Mesenchymal stem cell (in vitro differentiated cells and primary cell): ENCODE measurements around the gene UQCRH.
A peak's percentile ranks its signal among the peaks of the same experiment; 100 is the strongest.

Source experiments
- DNase-seq: peaks from one replicate; pipeline ENCODE4 v3.0.0-alpha.2; 2013
- H2AFZ ChIP-seq: one replicate; pipeline ENCODE4 v1.6.1; 2013; ENCODE audit warnings: low read depth, mild to moderate bottlenecking, control low read depth, inconsistent platforms, low read length, moderate library complexity
- H2AK5ac ChIP-seq: 2 replicates; pipeline ENCODE4 v1.6.1; 2013; ENCODE audit warnings: low read length, moderate library complexity, mild to moderate bottlenecking, inconsistent platforms; ENCODE audit not compliant: severe bottlenecking
- H2BK120ac ChIP-seq: one replicate; pipeline ENCODE4 v1.6.1; 2013; ENCODE audit warnings: low read depth, mild to moderate bottlenecking, inconsistent platforms, low read length, moderate library complexity
- H2BK12ac ChIP-seq, 2 experiments: one replicate each; pipeline ENCODE4 v1.6.1; 2013; ENCODE audit warnings: inconsistent platforms in 2 of 2, low read length in 2 of 2, mild to moderate bottlenecking in 2 of 2, moderate library complexity in 2 of 2, control low read depth in 1 of 2
- H2BK15ac ChIP-seq: one replicate; pipeline ENCODE4 v1.6.1; 2013; ENCODE audit warnings: mild to moderate bottlenecking, low read depth, inconsistent platforms; ENCODE audit not compliant: poor library complexity, severe bottlenecking
- H2BK5ac ChIP-seq: 2 replicates; pipeline ENCODE4 v1.6.1; 2013; ENCODE audit warnings: low read depth, mild to moderate bottlenecking, low read length, control low read depth, inconsistent platforms; ENCODE audit not compliant: poor library complexity, severe bottlenecking
- H3K14ac ChIP-seq, 2 experiments: one replicate each; pipeline ENCODE4 v1.6.1; 2013; ENCODE audit warnings: inconsistent platforms in 2 of 2, low read length in 2 of 2, control low read depth in 1 of 2, mild to moderate bottlenecking in 1 of 2, moderate library complexity in 1 of 2
- H3K18ac ChIP-seq, 2 experiments: one replicate each; pipeline ENCODE4 v1.6.1; 2013; ENCODE audit warnings: inconsistent platforms in 2 of 2, low read length in 2 of 2, control low read depth in 1 of 2, low read depth in 1 of 2, mild to moderate bottlenecking in 1 of 2
- H3K23ac ChIP-seq, 2 experiments: one replicate each; pipeline ENCODE4 v1.6.1; 2013; ENCODE audit warnings: inconsistent platforms in 2 of 2, low read length in 2 of 2, mild to moderate bottlenecking in 2 of 2, moderate library complexity in 2 of 2, control low read depth in 1 of 2
- H3K27ac ChIP-seq: 2 replicates; pipeline ENCODE4 v1.5.1; 2013; ENCODE audit warnings: mild to moderate bottlenecking, moderate library complexity, low read length, control low read depth, inconsistent platforms; ENCODE audit not compliant: poor library complexity, severe bottlenecking
- H3K27me3 ChIP-seq, 2 experiments: 2 replicates each; pipeline versions ENCODE4 v1.6.1 to v1.7.0; 2013; ENCODE audit warnings: low read length in 2 of 2, mild to moderate bottlenecking in 2 of 2, moderate library complexity in 2 of 2, control low read depth in 1 of 2, inconsistent platforms in 1 of 2; ENCODE audit not compliant: control insufficient read depth in 1 of 2, insufficient read depth in 1 of 2
- H3K36me3 ChIP-seq, 2 experiments: 2 replicates each; pipeline versions ENCODE4 v1.6.1 to v1.7.0; 2013; ENCODE audit warnings: low read length in 2 of 2, control low read depth in 1 of 2, inconsistent platforms in 1 of 2, low read depth in 1 of 2, mild to moderate bottlenecking in 1 of 2; ENCODE audit not compliant: insufficient read depth in 2 of 2, control insufficient read depth in 1 of 2
- H3K4ac ChIP-seq, 2 experiments: one replicate each; pipeline ENCODE4 v1.6.1; 2013; ENCODE audit warnings: inconsistent platforms in 2 of 2, low read length in 2 of 2, mild to moderate bottlenecking in 2 of 2, moderate library complexity in 2 of 2, control low read depth in 1 of 2, low read depth in 1 of 2
- H3K4me1 ChIP-seq: 2 replicates; pipeline ENCODE4 v1.6.1; 2013; ENCODE audit warnings: low read depth, low read length, control low read depth; ENCODE audit not compliant: control insufficient read depth, insufficient read depth
- H3K4me2 ChIP-seq: 2 replicates; pipeline ENCODE4 v1.6.1; 2013; ENCODE audit warnings: low read length, mild to moderate bottlenecking, inconsistent platforms; ENCODE audit not compliant: poor library complexity, severe bottlenecking
- H3K4me3 ChIP-seq, 2 experiments: 2 replicates each; pipeline versions ENCODE4 v1.5.1 to v1.7.0; 2013; ENCODE audit warnings: low read length in 2 of 2, mild to moderate bottlenecking in 2 of 2, control low read depth in 1 of 2, low read depth in 1 of 2; ENCODE audit not compliant: insufficient read depth in 1 of 2
- H3K79me1 ChIP-seq: replicated peaks from 2 replicates; pipeline ENCODE4 v1.6.1; 2013; ENCODE audit warnings: mild to moderate bottlenecking, control low read depth, low read length, inconsistent platforms; ENCODE audit not compliant: poor library complexity, severe bottlenecking
- H3K9ac ChIP-seq: 2 replicates; pipeline ENCODE4 v1.7.0; 2013; ENCODE audit warnings: mild to moderate bottlenecking, low read length, moderate library complexity
- H3K9me3 ChIP-seq: 2 replicates; pipeline ENCODE4 v1.7.0; 2013; ENCODE audit warnings: mild to moderate bottlenecking, low read length; ENCODE audit not compliant: control insufficient read depth
- H4K8ac ChIP-seq: one replicate; pipeline ENCODE4 v1.6.1; 2013; ENCODE audit warnings: inconsistent platforms, mild to moderate bottlenecking, low read length, moderate library complexity
- H4K91ac ChIP-seq: one replicate; pipeline ENCODE4 v1.6.1; 2013; ENCODE audit warnings: mild to moderate bottlenecking, low read length, inconsistent platforms
- WGBS: methylation state at CpG from one replicate; pipeline ENCODE4 v1.1.7; 2013; ENCODE audit warnings: mixed read lengths; 5-methylcytosine and 5-hydroxymethylcytosine counted together

Gene UQCRH

DNA sequence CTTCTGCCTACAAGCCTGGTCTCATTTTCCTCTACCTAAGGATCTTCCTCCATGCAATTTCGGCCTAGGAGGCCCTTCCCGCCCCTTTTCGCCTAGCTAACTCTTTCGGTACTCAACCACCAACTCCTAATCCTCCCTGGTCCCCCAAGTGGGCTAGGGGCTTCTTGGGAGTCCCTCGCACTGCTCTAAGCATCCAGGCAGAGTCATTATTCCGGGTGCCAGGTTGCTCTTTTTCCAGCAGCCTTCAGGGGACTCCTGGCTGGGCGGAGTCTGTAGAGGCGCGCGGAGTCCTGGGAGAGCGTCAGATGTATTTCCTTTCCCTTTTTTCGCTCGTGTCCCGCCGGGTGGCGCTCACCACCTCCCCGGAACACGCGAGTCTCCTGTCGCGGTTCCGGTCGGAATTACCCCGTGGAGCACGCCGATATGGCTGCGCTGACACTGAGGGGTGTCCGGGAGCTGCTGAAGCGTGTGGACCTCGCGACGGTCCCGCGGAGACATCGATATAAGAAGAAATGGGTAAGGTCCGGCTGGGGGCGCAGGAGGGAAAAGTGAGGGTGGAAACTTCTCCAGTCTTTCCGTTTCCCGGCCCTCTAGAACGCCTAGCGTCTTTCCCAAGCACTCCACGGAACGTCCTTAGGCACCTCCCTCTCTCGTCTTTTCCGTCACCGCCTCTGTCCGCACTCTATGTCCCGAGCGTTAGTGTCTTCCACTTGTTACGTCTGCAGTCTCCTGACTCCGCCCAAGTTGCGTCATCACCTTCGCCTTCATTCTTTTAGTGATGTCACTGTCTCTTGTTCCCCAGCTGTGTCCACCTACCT lies 37.1 kb downstream of the UQCRH start, which contains the start of gene NSUN4:
NSUN4 (plus strand) TSS at position 404 of the 818 bp plus-strand sequence; CDS start at position 424, 20 bp downstream.
- peak within 1 kb of the TSS; percentile 89 for H3K4me2 ChIP-seq
- peak; percentile 99 for DNase-seq
- H3K9me3 ChIP-seq = no peaks in the 10 kb centered on the region
- peak within 1 kb of the TSS; percentile 93 for H2AK5ac ChIP-seq
- peak within 1 kb of the TSS; percentile 99 for H3K27ac ChIP-seq
- peak within 1 kb of the TSS; percentile 99 for H3K9ac ChIP-seq
- H3K4ac ChIP-seq = peak within 1 kb of the TSS; percentile 95 to 99
- H4K91ac ChIP-seq = peak within 1 kb of the TSS; percentile 91
- H2BK12ac ChIP-seq = peak within 1 kb of the TSS; percentile 67 to 79
- peak within 1 kb of the TSS in 1 of 2 experiments; percentile 90 for H3K14ac ChIP-seq
- H4K8ac ChIP-seq = peak within 1 kb of the TSS; percentile 99
- peak within 1 kb of the TSS; percentile 58 to 96 for H3K4me3 ChIP-seq
- peak within 1 kb of the TSS; percentile 34 for H2BK120ac ChIP-seq
- peak within 1 kb of the TSS; percentile 63 for H2BK15ac ChIP-seq
- H3K4me1 ChIP-seq = peaks cover 15% of the 10 kb centered on the region
- H3K23ac ChIP-seq = peak within 1 kb of the TSS in 1 of 2 experiments; percentile 26
- peak within 1 kb of the TSS; percentile 93 for H2BK5ac ChIP-seq
- WGBS = under 1% methylated on average over 44 of the region's 53 CpGs
- H2AFZ ChIP-seq = peak within 1 kb of the TSS; percentile 84
- H3K79me1 ChIP-seq = peaks cover 33% of the 10 kb centered on the region
- peaks cover 33 to 35% of the 10 kb centered on the region in 2 experiments for H3K36me3 ChIP-seq
- H3K18ac ChIP-seq = peak within 1 kb of the TSS; percentile 94 to 99
- H3K27me3 ChIP-seq = no peaks in the 10 kb centered on the region

DNA sequence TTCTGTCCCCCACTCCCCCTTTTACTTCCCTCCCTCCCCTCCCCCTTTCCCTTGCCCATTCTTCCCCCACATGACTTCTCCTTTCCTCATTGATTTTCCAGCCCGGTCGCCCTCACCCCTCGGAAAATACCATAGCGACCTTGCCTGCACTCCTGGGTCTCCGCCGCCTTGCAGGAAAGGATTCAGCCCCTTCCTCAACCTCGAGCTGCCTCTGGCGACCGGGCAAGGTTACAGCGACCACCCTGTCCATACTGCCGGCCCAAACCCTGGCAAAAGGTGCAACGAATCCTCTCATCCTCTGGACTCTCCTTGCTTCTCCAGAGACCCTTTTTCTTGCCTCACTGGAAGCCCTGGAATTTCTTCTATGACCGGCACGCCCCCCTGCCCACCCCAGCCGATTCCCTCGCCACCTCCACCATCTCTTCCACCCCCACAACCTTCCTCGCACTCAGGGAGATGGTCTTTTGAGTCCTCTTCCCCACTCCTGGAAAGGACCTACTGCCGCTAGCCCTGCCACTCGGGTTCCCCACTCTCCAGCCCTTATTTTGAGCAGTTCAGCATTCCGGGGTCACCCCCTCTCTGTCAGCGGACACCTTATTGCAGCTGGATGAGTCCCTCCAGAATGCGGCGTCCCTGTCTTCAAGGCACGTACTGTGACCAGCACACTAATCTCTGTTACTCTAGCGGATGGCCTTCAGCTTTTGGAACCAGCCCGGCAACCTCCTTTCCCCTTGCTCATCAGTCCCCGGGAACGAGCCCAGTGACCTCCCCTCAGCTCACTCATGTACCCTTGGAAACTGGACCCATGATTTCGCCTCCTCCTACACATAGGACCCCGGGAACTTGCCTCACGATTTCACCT lies 38.0 kb downstream of the UQCRH start:
- Histone ChIP-seq H3K4me3 (peak overlapping the region; percentile 58 to 96), H3K4ac (peak overlapping the region; percentile 82 to 91), H3K27me3 (no peaks in the 10 kb centered on the region), H2BK5ac (no peak overlapping the region), H4K8ac (peak overlapping the region; percentile 80), H3K14ac (peak overlapping the region in 1 of 2 experiments; percentile 90), H3K18ac (peak overlapping the region; percentile 55 to 78), H3K36me3 (peaks cover 33 to 36% of the 10 kb centered on the region in 2 experiments), H3K4me2 (peak overlapping the region; percentile 89), H3K9ac (peak overlapping the region; percentile 99), H4K91ac (no peak overlapping the region), H3K27ac (peak overlapping the region; percentile 83), H2BK12ac (peak overlapping the region in 1 of 2 experiments; percentile 79), H3K4me1 (peaks cover 15% of the 10 kb centered on the region), H3K9me3 (no peaks in the 10 kb centered on the region), H3K23ac (peak overlapping the region in 1 of 2 experiments; percentile 26), H2BK120ac (peak overlapping the region; percentile 13), H2BK15ac (no peak overlapping the region), H2AFZ (no peak overlapping the region), H3K79me1 (peaks cover 33% of the 10 kb centered on the region), H2AK5ac (peak overlapping the region; percentile 30)
- 61% methylated on average over 31 of the region's 31 CpGs for WGBS
- no peak for DNase-seq

DNA sequence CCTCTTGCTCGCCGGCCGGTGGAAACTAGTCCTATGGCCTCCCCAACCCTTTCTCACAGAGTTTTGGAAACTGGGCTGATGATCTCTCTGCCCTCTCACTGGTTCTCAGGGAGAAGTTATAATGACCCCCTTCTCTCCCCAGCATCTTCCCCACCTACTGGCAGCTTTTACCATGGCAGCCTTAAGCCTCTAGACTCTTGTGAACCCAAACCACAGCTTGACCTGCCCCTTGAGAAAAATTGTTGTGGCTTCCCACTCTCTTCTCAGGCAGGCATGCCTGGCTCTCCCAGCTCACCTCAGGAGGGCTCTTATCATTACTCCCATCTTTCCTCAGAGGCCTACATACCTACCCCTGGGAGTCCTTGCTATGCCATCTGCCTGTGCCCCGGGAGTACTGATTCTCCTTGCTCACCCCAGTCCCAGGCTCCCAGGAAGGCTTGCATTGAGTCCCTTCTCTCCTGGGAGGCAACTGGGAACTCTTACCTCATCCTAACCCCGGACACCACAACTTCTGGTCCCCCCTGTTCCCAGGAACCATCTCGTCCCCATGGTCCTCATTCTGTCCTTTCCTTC lies 38.7 kb downstream of the UQCRH start:
- H4K8ac ChIP-seq = no peak overlapping the region
- no peak overlapping the region for H3K4ac ChIP-seq
- H3K79me1 ChIP-seq = peaks cover 33% of the 10 kb centered on the region
- peak overlapping the region; percentile 99 for H3K9ac ChIP-seq
- no peak overlapping the region for H2BK120ac ChIP-seq
- H3K14ac ChIP-seq = no peak overlapping the region
- H3K27ac ChIP-seq = no peak overlapping the region
- H4K91ac ChIP-seq = no peak overlapping the region
- H2AFZ ChIP-seq = no peak overlapping the region
- 97% methylated on average over 6 of the region's 6 CpGs for WGBS
- H3K23ac ChIP-seq = no peak overlapping the region
- H3K9me3 ChIP-seq = no peaks in the 10 kb centered on the region
- no peak overlapping the region for H2BK12ac ChIP-seq
- H3K36me3 ChIP-seq = peaks cover 40 to 43% of the 10 kb centered on the region in 2 experiments
- H3K27me3 ChIP-seq = no peaks in the 10 kb centered on the region
- H2AK5ac ChIP-seq = peak overlapping the region; percentile 56
- H3K4me3 ChIP-seq = peak overlapping the region in 1 of 2 experiments; percentile 96
- H2BK15ac ChIP-seq = no peak overlapping the region
- DNase-seq = peak; percentile 78
- H3K4me2 ChIP-seq = no peak overlapping the region
- H3K18ac ChIP-seq = no peak overlapping the region
- H3K4me1 ChIP-seq = peaks cover 15% of the 10 kb centered on the region
- no peak overlapping the region for H2BK5ac ChIP-seq
